ENCODE results near the gene RND1.

Gene RND1

DNA sequence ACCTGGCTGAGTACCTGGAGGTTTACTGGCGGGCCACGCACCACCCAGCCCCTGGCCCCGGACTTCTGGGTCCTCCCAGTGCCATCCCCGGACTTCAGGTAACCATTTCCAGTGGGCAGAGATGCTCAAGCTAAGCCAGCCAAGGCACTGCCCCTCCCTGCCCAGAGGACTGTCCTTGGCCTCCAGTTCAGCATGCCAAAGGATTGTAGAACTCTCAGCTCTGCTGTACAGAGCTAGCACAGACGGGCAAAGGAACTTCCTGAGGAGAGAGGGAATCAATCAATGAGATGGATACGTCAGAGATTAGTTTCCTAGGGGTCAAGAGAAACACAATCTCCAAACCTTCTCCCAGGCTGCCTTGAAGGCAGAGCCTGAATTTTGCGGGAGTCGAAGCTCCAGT, 38.6 kb downstream of the RND1 start:
- no peak for DNase-seq

DNA sequence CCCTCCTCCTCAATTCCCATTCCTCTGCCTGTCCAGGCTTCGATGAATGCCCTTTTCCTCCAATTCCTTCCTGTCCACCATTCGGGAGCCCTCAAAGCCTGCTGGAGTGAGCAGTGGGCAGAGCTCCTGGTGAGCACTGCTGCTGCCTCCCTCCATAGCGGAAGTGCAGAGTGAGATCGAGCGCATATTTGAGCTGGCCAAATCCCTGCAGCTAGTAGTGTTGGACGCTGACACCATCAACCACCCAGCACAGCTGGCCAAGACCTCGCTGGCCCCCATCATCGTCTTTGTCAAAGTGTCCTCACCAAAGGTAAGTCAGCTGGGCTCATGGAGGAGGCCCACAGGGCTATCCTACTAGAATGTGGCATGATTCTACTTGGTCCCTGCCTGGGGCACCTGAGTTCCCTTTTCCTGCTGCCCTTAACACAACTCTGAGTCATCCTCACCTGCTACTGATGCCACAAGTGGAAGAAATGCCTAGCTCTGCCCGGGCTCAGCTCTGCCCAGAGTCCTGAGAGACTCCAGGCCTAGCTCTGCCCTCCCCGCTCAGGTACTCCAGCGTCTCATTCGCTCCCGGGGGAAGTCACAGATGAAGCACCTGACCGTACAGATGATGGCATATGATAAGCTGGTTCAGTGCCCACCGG, 39.3 kb downstream of the RND1 start:
- no peak for DNase-seq

DNA sequence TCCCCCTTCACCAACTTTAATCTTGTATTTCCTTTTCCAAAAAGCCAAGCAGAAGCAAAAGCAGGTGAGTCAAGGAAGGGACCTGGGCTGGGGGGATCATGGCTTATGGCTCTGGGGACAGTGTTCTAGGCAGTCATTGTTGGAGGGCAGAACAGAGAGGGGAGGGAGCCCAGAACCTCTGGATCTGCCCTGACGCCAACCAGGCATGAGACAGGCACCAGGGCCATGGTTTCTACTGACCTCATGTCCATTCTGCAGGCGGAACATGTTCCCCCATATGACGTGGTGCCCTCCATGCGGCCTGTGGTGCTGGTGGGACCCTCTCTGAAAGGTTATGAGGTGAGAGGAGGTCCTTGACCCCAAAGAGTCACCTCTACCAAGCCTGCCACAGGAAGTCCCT, 40.8 kb downstream of the RND1 start:
- no peak for DNase-seq

DNA sequence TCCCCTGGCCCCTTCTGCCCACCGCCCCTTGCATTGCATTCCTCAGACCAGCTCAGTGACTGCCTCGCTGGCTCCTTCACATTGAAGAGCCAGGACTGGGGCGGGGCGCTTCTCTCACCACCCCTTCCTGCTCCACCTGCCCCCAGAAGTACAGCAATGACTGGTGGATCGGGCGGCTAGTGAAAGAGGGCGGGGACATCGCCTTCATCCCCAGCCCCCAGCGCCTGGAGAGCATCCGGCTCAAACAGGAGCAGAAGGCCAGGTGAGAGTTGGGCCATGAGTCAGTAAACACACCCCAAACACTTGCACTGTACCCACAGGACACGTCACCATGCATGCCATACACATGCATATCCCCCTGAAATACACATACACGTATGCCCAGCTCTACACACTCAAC, 41.6 kb downstream of the RND1 start:
- DNase-seq, result no peak

DNA sequence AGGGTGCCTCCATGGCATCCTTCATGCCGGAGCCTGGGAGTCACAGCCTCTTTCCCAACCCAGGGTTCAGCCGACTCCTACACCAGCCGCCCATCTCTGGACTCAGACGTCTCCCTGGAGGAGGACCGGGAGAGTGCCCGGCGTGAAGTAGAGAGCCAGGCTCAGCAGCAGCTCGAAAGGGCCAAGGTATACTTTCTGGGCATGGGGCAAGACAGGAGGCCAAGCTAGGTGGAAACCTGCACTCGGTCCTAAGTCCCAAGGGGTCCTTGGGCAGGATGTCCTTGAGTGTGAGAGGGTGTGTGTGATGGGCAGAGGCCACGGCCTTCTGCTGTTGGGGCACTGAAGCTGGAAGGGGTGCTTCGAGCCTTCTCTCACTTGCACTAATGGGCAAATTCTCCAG, 42.4 kb downstream of the RND1 start:
- DNase-seq, result no peak

DNA sequence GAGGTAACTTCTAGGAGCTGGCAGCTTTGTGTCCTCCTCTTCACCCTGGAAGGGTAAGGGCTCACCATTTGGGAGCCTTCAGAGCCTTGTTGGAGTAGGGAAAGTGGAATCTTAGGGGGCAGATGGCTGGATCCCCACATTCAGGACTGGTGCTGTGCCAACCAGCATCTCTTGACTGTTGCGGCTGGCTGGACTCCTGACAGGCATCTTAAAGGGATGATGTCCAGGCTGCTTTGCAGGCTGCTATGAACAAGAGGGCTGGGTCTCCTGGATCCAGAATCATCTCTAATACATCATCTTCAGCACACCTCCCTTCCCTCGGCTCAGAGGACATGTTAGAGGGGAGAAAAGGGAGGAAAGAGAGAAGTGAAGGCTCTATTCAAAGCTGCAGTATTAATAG, 43.0 kb downstream of the RND1 start:
- DNase-seq, result no peak

DNA sequence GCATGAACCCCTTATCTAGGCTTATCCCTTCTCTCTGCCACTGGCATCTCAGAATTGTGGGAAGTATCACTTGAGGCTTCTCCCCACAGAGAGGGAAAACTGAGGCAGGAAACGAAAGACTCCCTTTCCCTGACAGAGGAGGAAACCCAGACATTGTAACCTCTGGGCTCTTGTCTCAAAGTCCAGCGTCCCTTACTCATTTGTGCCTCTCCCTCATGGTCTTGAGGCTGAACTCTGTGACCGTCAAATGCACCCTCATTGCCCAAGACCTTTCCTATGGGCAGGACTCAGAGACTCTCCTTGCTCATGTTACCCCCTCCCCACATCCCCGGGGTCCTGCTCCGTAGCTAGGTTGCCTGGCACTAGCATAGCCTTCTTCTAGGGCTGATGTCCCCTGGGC, 43.5 kb downstream of the RND1 start:
- no peak for DNase-seq

DNA sequence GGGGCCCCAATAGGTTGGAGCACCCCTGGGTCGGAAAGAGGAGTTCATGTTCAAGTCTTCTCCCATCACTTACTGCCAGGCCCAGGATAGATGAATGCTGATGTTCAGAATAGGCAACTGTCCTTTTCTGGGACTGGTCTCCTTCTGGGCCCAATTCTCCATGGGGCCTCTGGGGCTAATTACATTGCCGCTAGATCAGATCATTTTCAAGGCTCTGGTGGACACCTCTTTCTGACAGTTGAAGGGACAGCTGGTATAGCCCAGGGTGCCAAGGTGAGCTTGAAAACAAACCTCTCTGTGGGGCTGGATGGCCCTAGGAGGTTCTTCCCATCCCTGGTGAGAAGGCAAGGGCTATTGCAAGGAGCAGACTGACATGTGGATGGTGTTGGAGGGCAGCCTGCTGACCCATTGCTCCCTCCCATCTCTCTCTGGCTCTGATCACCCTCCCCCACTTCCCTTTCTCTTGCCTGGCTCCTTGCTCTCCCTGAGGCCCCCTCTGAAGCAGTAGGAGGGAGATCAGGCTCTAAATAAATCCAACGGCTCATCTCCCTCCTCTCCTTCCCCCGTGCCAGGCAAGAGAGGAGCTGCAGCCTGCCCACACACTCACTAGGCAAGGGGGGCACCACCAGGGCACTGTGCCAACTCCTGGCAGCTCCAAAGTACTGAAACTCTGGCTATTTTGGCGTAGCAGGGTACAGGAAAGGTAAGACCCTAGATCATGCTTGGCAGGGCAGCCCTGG, 45.5 kb downstream of the RND1 start:
- DNase-seq, result no peak

DNA sequence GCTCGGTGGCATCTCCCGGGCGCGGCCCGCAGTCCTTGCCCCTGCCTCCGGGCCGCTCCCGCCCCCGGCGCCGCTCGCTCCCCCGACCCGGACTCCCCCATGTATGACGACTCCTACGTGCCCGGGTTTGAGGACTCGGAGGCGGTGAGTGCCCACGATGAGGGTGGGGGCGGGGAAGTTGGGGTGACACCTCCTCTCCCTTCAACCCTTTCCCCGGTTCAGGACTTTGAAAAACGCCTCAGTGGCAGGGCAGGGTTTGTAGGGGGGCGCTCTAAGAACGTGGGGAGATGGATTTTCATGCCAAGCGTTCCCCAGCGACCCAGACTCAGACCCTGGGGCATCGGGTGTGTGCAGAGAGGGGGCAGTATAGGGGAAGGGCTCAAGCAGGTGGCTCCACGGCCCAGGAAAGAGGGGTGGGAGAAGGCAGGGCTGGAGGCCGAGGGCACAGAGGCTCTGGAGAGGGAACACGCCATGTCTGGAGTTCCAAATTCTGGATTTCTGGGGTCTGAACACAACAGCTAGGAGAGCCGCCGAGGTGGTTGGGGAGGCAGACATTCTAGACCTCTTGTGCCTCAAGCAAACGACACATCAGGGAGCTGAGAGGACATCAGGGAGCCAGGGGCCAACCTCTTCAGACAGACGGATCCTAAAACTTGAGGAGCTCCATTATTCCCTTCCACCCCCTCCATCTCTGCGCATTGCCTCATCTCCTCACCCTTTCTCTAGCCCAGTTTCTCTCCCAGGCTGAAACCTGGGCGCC, 46.7 kb downstream of the RND1 start:
- DNase-seq, result no peak

DNA sequence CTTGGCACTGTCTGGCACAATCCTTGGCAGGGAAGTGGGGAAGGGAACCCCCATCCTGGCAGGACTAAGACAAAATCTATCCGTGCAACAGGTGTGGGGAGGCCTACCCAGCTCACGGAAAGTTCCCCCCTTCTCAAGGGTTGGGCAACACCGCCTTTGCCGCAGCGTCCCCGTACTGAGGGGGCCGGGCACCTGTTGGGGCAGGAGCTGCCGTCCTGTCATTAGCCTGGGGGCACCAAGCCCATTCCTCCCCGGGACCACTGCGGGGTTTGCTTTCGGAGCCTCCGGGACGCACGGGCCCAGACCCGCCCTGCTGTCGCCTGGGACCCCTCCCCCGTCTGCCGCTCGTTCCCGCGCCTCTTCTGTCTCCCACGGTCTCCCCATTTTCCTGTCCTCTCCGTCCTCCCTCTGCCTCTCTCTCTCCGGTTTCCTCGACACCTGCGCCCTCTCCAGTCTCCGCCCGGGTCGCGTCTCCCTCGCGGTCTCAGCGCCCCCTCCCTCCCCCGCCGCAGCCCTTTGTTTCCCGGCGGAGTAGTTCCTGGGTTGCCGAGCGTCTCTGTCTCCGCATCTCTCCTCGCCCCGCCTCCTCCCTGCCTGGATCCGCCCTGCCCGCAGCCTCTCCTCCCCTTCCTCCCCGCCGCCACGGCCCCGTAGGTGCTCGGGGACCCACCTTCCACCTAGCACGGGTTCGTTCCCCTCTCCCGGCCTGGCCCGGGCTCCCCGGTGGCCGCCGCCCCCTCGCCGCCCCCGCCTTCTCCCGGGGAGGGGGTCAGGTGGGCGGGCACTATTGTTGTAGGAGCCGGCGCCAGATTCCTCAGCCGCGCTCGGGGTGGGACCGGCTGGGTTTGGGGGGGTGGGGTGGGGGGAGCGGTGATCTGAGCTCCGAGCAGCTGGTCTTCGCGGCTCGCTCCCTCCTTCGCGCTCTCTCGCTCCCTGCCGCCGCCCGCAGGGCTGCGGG, 47.5 kb downstream of the RND1 start, which contains the start of gene CACNB3:
CACNB3 (plus strand) TSS at position 624 of the 958 bp plus-strand sequence. CDS start 434 bp downstream, outside the sequence.
- DNase-seq, result peak; percentile 64

DNA sequence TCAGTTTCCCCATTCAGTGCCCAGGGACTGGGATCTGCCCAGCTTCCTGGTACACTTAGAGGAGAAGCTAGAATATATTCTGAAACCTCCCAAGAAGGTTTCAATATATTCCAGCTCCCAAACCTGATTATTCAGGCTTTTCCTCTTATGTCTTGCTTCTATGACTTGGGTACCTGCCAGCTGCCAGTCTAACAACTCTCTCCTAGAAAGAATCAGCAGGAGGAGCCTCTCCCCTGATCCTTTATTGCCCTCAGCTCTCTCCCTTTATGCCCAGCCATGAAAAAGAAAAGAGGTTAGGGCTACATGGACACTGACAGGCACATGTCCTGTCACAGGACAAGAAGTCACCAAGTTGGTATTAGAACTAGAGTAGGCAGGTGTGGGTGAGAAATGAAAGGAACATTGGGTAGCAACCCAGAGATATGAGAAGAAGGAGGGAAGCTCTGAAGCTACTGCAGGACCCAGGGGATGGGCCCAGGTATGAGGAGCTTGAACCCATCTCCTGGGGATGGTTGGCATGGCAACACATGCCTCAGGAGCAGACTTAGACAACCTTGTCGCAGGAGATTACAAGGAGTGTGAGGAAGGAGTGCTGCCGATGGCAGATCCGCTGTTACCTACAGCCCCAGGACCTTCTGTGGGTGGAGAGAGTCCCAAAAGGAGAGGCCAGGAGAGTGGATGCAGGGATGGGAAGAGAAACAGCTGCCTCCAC, 49.4 kb downstream of the RND1 start:
- DNase-seq, result no peak

DNA sequence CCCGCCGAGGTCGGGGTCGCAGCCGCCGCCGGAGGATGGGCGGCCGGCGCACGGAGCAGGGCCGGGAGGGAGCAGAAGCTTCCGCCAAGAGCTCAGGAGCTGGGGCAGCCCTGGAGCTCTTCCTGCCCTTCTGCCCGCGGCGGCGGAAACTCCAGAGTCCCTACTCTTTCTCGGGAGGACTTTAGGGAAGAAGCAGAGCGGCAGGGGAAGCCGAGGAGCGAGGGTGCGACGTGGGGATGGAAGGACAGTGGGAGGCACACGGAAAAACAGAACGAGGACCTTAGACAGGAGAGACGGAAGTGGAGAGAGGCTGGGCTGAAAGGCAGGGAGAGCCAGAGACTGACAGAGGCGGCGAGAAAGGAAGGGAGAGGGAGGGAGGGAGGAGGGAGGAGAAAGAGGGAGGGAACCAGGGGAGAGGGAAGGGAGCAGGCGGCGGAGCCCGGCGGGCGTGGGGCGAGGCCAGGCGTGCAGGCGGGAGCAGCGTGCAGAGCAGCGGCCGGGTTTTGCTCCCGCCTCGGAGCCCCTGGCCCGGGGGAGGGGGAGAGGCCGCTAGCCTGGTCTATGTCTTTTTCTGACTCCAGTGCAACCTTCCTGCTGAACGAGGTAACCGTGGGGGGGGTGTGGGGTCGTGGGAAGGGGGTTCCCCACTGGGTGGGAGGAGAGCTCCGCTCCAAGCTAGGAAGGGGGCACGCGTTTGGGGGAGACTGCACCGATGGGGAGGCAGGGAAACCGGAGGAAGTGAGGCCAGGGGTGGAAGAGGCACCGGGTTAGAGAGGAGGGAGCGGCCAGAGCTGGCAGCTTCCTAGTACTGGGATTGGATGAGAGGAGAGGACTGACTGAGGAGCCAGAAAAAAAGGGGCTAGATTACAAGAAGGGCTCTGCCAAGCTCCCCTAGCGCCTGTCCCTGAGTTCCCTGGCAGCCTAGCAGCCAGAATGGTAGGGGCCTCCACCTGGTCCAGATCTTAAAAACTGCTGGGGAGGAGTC, 50.3 kb downstream of the RND1 start:
- no peak for DNase-seq

DNA sequence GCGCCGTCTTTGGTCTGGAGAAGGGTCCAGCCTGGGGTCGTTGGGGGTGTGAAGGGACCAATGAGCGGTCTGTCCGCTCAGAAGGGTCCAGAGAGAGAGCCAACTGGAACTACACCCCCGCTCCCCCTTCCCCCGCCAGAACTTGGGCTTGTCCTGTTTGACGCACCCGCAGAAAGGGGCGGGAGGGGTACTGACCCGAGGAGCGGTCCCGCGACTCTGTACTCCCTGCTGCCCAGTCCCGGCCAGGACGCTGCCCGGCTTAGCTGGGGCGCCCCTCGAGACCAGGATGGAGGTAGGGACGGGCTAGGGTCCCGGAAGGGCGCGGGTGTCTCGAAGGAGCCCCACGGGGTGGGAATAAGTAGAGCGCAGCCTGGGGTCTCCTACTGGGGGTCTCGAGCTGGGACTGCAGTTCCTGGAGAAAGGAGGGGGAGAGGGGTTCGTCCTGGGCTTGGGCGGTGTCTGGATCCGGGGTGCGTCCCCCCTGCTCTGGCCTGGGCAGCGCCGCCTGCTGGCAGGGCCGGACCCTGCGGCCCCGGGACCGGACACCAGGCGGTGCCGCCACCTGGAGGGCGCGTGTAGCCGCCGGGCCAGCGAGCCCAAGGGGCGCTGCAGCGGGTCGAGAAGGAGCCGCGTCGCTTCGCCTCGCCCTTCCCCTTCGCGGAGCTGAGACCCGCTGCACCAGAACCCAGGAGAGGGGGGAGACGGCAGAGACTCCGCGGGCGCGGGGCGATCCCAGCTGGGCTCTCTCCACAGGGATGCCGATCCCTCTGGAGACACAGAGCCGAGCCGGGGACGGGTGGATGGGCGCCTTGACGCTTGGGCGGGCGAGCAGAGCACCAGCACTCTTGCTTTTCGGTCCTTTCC, 51.2 kb downstream of the RND1 start:
- DNase-seq, result peak; percentile 45

DNA sequence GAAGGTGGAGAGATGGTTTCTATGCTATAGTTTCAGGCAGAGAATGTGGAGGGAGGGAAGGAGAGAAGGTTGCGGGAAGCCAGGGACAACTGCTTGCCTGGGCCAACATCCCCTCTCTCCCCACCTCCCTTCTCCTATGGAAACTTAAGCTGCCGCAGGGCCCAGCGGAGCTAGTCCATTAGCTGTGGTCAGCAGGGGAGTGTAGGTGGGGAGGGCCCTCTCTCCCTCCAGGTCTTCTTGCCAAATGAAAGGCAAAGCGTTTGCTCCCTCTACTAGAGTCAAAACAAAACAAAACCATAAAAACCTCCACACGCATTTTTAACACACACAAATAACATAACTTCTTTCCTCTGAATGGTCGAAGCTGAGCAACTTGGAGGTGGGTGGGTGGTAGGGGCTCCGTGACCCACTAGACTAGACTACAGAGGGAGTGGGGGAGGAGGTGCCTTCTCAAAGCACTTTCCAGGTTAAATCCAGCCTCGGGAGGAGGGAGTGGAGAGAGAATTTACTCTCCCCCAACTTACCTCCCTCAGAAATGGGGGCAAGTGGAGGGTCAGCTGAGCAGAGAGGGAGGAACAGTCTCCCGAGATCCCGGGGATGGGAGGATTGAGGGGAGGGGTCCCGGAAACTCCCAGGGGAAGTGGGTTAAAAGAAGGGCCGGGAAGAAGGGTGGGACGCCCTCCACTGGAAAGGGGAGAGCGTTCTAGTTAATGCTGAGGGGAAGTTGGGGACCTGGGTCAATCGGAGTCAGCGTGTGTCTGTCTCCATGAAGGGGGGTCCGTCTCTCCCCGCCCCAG, 52.0 kb downstream of the RND1 start:
- no peak for DNase-seq

DNA sequence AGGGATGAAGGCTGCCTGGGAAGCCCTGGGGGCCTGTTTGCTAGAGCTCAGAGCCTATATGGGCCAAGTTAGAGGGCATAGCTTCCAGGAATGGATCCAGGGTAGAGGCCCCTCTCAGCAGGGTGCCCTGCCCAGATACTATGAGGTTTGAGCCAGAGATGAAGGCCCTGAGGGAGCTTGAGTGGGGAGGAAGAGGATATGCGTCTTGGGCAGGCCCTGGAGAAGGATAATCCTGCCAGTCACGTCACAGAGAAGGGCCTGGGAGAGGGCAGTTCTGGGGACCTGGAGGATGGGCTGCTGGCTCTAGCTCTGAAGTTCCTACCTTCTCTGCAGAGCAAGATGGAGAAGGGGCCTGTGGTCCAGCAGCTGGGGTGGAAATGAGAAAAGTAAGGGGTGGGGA, 53.3 kb downstream of the RND1 start:
- no peak for DNase-seq

DNA sequence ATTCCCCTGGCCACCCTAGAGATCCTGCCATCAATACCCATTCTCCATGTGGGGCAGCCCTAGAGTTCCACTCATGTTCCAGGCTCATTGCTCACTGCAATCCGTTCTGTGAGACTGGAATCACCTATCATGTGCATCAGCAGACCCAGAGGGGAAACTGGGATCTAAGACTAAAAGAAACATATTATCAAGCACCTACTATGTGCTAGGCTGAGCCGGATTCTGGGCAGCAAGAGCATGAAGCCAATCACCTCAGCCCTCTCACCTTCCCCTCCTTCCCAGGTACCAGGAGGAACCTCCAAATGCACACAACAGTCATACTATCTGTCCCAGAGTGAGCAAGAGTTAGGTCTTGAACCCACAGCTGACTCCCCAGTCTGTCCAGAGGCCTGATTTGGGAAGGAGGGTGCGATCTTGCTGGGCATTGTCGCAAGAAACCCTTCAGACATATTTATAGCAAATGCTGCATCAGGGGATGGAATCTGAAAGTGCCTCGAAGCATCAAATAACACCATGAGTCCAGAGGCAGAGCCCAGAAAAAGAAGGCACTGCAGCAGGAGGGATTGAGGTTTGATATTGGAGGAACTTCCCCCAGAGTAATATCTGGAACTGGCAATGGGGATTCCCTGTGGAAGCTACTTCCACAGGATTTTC, 54.1 kb downstream of the RND1 start:
- DNase-seq, result no peak

DNA sequence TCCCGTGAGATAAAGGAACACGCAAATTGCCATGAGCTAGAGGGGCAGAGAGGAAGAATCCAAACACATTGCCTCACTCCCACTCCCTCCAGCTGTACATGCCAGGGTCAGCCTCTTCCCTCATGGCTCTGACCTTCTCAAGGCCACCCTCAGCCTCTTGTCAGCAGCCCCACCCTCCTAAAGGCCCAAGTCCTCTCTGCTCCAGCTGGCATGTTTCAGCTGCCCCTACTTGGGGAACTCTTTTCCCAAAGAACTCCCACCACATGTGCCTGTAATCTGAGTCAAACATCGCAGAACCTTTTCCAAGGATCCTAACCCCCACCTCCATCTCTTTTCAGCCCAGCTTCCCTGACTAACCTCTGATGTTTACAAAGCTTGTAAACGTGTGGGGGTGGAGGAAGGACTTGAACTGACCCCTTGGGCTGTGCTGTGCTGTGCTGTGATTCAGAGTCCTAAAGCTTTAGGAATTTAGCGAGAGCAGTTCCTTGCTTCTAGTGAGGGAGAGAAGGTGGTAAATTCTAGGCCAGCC, 54.7 kb downstream of the RND1 start:
- DNase-seq, result no peak

DNA sequence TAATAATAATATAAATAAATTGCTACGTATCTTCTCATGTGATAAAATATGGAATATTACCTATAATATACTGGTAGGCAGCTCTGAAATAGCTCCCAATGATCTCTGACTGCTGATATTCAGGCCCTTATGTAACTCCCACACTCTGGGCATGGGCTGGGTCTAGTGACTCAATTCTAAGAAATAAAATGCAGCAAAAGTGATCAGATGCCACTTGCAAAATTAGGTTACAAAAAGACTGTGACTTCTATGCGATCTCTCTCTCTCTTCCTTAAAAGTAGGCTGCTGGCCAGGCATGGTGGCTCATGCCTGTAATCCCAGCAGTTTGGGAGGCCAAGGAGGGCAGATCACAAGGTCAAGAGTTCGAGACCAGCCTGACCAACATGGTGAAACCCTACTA, 57.7 kb downstream of the RND1 start:
- DNase-seq, result no peak

All from activated CD4-positive, alpha-beta T cell treated with anti-CD3 and anti-CD28 coated beads for 1 hour (primary cell).